AG10803 (cell line): ENCODE data around the gene LRP11.
"Not testable (repeated sequence)": the region's sequence is repeated elsewhere in the genome, so short reads cannot be mapped to it uniquely, and the experiment has no call there.

Experiments
- DNase-seq: peaks from one replicate; pipeline ENCODE4 v3.0.0; 2010; ENCODE audit warnings: low read depth
- H3K4me3 ChIP-seq: 2 replicates; pipeline ENCODE4 v1.5.1; 2011; ENCODE audit warnings: mild to moderate bottlenecking, low read length, control low read depth
- TF ChIP-seq, protein P1 (sequence below): conservative IDR thresholded peaks from 2 replicates; pipeline ENCODE4 v1.5.1; 2011; ENCODE audit warnings: mild to moderate bottlenecking, low read length, control low read depth, inconsistent platforms

Gene LRP11

DNA sequence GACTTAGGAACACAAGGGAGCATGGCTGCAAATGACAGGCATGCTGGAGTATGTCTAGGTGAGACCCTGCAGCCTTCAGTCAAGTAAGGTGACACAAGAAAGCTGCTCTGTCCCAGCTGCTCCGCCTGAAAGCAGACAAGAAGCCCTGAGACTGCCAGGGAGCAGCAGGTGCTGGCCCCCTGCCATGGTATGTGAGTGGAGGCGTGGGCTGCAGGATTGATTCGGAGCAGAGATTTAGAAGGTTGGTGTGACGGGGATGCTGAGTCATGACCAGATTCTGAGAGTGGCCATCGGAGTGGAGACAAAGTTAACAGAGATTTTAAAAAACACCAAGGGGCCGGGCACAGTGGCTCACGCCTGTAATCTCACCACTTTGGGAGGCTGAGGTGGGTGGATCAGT is 17.8 kb downstream of the LRP11 start:
- TF ChIP-seq, protein P1, sequence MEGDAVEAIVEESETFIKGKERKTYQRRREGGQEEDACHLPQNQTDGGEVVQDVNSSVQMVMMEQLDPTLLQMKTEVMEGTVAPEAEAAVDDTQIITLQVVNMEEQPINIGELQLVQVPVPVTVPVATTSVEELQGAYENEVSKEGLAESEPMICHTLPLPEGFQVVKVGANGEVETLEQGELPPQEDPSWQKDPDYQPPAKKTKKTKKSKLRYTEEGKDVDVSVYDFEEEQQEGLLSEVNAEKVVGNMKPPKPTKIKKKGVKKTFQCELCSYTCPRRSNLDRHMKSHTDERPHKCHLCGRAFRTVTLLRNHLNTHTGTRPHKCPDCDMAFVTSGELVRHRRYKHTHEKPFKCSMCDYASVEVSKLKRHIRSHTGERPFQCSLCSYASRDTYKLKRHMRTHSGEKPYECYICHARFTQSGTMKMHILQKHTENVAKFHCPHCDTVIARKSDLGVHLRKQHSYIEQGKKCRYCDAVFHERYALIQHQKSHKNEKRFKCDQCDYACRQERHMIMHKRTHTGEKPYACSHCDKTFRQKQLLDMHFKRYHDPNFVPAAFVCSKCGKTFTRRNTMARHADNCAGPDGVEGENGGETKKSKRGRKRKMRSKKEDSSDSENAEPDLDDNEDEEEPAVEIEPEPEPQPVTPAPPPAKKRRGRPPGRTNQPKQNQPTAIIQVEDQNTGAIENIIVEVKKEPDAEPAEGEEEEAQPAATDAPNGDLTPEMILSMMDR, result no peak
- no peak overlapping the region for H3K4me3 ChIP-seq
- DNase-seq, result peak; percentile 82

- no peak overlapping the region for H3K4me3 ChIP-seq
- TF ChIP-seq, protein P1, result no peak
- no peak for DNase-seq
Measured at GRCh38 chr6:149845549-149845948, 18.6 kb downstream of the LRP11 start.

DNA sequence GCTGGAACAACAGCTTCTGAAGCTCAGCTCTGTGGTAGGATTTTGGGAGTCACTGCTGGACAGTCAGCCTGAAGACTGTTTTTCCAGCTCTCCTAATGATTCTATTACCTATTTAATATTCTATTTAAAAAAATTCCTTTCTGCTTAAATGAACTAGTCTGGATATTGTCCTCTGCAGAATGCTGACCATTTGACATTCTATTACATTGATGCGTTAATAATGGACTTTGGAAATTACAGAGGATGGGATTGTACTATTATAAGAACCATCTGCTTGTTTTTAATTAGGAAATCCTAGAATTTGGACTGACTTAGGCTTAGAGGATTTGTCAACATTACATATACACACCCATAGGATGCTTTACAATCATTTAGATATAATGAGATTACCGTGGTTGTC is 19.7 kb downstream of the LRP11 start:
- no peak for DNase-seq
- no peak overlapping the region for H3K4me3 ChIP-seq
- TF ChIP-seq, protein P1, result no peak

- DNase-seq, result peak; percentile 50
- H3K4me3 ChIP-seq, result not testable (repeated sequence)
Measured at GRCh38 chr6:149844036-149844435, 20.1 kb downstream of the LRP11 start.

DNA sequence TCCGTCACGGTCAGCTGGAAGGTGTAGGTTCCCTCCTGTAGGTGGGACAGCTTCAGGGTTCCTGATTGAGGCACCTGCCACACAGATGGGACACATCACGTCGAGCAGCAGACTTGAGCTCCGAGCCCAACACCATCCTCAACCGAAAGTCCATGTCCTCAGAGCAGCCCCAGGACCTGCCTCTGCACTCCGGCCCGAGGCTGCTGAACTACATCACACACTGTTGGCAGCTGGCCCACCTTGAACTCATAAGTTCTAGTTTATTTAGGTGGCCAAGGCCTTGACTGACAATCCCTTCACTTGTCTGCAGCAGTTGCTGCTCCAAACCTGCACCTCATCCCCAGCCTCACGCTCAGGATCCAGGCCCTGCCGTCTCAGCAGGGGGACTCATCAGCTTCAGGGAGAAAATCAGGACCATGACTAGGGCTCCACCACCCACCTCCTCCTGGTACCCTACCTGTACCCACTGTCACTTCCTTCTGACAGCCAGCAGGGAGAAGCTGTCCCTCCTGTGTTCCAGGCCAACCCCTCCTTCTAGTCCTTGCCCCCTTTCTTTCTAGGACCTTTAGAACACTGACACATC is 21.0 kb downstream of the LRP11 start:
- DNase-seq, result no peak
- no peak overlapping the region for H3K4me3 ChIP-seq
- TF ChIP-seq, protein P1, result no peak

- no peak overlapping the region for H3K4me3 ChIP-seq
- TF ChIP-seq, protein P1, result no peak
- no peak for DNase-seq
Measured at GRCh38 chr6:149842331-149842730, 21.8 kb downstream of the LRP11 start.

DNA sequence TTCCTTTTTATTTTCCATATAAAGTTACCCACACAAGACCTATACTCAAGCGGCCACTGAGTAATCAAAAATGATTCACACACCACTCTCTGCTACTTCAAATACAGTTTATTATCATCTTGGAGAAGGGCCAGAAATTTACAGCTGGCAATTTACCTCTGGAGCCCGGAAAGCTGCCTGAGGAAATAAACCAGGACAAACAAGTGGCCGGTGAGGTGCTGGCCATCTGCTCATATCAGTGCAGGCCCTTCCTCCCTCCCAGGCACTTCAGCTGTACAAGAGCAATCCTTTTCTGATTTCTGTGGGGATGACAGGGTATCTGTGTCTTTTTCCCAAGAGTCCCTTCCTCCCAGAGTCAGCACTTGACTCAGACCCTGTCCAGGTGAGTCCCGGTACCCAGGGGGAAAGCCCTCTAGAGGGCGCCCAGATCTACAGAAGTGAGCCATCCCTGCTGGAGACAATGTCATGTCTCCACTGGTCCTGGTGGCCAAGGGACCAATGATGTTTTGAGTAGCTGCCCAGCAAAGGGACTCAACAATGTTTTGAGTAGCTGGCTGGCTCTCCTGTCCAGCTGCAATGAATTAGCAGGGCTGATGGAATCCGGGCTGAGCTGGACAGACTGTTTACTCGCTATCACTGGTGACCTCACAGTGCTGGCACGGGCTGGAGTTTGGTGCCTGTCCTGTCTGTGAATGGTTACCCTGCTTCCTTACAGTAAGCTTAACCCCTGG is 23.6 kb downstream of the LRP11 start:
- TF ChIP-seq, protein P1, result peak; percentile 55
- DNase-seq, result peak; percentile 90
- H3K4me3 ChIP-seq, result no peak overlapping the region
